OCI-LY7 (cell line): ENCODE measurements around the gene NACC1.

ENCODE experiments used
- EZH2phosphoT487 ChIP-seq: fragments of 200-600 bp; sonication (generic); IDR thresholded peaks from 2 replicates; pipeline ENCODE4 v1.6.1; 2018; ENCODE audit warnings: low read depth, borderline replicate concordance, mild to moderate bottlenecking, mixed run types, antibody characterized with exemption, low read length, moderate library complexity, mixed read lengths
- TF ChIP-seq, protein P1 (sequence below): fragments of 200-600 bp; sonication (generic); conservative IDR thresholded peaks from 2 replicates; pipeline ENCODE4 v1.5.1; 2014; ENCODE audit warnings: mild to moderate bottlenecking, antibody characterized with exemption, low read length, moderate library complexity, mixed read lengths

DNA sequence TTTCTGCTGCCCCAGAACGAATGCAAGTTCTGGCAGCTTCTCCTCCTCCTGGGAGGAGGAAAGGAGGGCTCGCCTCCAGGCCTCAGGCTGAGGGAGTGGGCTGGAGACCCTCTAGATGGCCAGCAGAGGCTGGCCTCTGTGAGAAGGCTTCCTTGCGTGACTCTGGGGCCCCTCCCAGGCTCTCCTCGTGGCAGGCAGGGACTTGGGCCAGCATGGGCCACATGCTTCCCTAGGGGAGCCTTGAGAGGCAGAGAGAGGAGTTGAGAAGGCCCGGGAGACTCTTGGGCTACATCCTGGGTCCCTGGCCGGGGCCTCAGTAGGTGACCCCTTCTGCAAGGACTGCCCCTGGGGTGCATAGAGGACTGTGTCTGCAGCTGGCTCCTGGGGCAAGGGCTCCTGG is 41.3 kb upstream of the NACC1 start:
- TF ChIP-seq, protein P1, sequence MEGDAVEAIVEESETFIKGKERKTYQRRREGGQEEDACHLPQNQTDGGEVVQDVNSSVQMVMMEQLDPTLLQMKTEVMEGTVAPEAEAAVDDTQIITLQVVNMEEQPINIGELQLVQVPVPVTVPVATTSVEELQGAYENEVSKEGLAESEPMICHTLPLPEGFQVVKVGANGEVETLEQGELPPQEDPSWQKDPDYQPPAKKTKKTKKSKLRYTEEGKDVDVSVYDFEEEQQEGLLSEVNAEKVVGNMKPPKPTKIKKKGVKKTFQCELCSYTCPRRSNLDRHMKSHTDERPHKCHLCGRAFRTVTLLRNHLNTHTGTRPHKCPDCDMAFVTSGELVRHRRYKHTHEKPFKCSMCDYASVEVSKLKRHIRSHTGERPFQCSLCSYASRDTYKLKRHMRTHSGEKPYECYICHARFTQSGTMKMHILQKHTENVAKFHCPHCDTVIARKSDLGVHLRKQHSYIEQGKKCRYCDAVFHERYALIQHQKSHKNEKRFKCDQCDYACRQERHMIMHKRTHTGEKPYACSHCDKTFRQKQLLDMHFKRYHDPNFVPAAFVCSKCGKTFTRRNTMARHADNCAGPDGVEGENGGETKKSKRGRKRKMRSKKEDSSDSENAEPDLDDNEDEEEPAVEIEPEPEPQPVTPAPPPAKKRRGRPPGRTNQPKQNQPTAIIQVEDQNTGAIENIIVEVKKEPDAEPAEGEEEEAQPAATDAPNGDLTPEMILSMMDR: no peak
- TF ChIP-seq EZH2phosphoT487: no peak
